AML-193 (cell line): ENCODE measurements around the gene MLLT1.
A peak's percentile ranks its signal among the peaks of the same experiment; 100 is the strongest.

Experiments used
- DNase-seq, 2 experiments: peaks; one replicate each; lab custom pipeline; 2025; lab: John Stamatoyannopoulos, UW

MLLT1 gene

GRCh38 chr19:6209233-6209632, 70.5 kb downstream of the MLLT1 start:
- DNase-seq: no peak

DNA sequence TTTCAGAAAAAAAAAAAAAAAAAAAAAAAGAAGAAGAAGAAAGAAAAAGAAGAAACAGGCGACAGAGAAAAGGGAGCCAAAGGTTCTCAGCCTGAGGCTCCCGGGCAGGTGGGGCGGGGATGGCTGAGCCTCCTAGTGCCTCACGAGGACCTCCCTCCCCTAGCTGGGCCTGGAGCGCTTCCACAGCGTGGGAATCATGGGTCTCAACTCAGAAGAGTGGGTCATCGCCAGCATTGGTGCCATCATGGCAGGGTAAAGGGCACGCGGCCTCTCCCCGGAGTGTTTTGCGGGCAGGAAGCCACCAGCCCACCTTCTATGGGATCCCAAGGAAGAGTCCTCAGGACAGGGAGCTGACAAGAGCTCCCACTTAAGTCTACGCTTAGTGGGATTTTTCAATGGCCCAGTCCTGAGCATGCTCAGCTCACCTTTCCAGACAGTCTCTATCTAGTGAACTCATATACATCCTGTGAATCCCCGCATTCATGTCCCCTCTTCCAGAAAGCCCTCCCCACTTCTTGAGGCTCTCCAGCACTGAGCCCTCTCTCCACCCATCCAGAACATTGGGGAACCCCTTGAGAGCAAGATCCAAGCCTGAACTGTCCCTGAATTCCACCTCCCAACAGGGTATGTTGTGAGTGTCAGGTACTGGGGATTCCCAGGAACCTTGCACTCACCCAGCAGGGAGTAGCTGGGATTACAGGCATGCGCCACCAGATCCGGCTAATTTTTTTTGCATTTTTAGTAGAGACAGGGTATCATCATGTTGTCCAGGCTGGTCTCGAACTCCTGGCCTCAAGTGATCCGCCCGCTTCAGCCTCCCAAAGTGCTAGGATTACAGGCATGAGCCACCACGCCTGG, 74.7 kb downstream of the MLLT1 start:
- DNase-seq: no peak

GRCh38 chr19:6204212-6204611, 75.6 kb downstream of the MLLT1 start:
- no peak for DNase-seq

DNA sequence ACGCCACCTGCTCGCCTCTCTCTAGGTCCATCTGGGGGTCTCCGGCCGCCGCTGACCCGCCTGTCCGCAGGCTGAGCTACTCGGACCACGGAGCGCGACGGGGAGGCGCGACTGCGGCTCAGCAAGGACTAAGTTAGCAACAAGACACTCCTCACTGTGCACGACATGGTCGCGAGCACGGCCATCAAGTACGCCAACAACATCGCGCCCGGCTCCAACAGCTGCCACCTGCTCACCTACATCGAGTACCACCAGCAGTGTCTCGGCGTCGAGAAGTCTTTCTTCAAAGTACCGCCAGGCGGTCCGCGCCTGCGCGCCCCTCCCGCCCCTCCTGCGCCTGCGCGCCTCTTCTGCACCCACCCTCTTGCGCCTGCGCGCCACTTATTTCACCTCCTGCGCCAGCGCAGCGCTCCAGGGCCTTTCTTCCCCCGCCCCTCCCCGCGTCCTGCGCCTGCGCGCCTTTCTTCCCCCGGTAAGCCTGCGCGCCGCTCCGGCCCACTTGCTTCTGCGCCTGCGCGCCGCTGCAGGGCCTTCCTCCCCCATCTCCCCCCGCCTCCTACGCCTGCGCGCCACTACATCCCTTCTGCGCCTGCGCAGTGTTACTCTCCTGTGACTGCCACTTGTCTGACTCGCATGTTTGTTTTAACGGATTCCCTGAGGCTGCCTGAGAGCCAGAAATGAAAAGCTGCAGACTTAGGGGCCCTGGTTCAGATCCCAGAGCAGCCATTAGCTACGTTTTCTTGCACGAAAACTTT, 80.4 kb downstream of the MLLT1 start:
- peak; percentile 100 for DNase-seq

- no peak for DNase-seq
Measured at GRCh38 chr19:6198896-6199239, 80.9 kb downstream of the MLLT1 start.

DNA sequence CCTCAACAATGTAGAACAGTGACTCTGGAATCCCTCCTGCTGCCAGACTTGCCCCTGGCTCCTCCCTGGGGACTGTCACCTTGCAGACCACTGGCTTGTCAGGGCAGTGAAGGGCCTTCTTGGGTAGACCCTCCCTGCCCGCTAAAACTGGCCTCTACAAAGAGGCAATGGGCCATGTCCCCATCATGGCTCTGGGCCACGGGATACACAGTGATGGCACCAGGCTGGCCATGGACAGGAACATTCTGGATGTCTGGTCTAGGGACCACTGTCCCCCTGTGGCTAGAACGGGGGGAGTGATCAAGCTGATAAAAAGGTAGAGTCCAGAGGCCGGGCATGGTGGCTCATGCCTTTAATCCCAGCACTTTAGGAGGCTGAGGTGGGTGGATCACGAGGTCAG, 83.4 kb downstream of the MLLT1 start:
- DNase-seq: no peak

- DNase-seq: no peak
Measured at GRCh38 chr19:6188811-6189210, 91.0 kb downstream of the MLLT1 start.

GRCh38 chr19:6187374-6187773, 92.4 kb downstream of the MLLT1 start:
- no peak for DNase-seq

DNA sequence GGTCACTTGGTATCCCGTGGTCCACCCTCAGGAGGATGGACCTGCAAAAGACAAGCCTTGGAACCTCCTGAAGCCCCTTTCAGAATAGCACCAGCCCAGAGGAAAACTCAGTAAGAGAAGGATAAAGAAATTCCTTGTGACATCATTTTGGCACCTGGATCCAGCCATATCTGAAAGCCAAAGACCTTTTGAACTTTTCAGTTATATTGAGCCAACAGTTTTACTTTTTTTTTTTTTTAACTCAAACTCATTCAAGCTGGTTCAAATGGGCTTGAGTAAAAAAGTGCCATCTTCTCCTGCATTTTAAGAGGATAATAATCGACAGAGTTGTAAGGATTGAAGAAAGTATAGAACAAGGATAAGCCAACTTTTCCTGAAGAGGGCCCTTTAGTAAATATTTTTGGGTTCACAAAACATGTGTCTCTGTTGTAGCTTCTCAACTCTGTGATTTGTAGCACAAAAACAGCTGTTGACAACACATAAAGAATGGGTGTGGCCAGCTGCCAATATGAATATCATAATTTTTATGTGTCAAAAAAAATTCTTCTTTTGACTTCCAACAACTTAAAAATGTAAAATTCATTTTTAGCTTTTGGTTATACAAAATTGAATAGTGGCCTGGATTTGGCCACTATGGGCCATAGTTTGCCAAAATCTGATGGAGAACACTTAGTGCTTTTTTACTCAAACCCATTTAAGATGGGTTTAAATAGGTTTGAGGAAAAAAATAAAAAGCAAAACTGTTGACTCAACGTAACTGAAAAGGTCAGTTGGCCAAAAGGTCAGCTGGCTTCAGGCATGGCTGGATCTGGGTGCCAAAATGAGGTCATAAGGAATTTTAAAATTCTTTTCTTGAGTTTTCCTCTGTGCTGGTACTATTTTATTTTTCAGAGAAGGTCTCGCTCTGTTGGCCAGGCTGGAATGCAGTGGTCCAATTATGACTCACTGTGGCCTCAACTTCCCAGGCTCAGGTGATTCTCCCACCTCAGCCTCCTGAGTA, 93.6 kb downstream of the MLLT1 start:
- DNase-seq: no peak

DNA sequence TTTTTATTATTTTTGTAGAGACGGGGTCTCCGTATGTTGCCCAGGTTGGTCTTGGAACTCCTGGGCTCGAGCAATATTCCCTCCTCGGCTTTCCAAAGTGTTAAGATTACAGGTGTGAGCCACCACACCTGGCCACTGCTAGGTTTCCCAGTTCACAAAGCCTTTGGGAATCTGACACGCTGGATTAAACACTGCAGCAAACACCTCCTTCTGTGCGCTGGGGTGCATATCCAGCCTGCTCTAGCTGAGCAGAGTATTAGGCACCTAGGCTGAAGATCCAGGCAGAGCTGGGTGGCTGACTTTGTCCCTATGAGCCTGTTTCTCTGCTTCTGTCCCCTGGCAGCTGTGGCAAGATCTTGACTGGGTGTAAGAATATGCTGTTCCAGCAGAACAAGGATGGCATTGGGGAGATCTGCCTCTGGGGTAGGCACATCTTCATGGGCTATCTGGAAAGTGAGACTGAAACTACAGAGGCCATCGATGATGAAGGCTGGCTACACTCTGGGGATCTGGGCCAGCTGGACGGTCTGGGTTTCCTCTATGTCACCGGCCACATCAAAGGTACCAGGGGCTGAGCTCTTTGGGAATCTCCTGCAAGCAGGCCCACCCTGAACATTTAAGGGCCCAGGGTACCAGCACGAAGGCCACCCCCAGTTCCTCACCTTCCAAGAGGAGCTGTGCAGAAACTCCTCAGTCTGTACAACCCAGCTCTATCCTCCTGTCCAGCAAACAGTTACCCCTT, 94.5 kb downstream of the MLLT1 start:
- no peak for DNase-seq

- no peak for DNase-seq
Measured at GRCh38 chr19:6181119-6181518, 98.7 kb downstream of the MLLT1 start.

DNA sequence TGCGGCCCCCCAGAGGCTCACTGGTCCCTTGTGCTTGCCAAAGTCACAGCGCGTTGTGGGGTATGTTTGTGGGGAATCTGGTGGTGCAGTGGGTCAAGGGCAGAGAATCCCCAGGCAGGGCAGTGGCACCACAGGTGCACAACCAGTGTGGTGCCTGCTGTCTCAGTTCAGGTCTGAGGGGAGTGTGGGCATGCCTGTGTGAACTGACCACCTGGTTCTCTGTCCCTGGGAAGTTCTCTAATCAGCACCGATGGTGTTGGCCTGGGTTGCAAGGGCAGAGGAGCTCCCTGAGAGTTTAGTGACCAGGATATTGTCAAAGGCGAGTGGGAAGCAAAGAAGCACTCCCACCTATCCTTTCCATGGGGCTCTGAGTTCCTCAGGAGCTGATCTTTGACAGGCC, 106.6 kb downstream of the MLLT1 start:
- DNase-seq: no peak

DNA sequence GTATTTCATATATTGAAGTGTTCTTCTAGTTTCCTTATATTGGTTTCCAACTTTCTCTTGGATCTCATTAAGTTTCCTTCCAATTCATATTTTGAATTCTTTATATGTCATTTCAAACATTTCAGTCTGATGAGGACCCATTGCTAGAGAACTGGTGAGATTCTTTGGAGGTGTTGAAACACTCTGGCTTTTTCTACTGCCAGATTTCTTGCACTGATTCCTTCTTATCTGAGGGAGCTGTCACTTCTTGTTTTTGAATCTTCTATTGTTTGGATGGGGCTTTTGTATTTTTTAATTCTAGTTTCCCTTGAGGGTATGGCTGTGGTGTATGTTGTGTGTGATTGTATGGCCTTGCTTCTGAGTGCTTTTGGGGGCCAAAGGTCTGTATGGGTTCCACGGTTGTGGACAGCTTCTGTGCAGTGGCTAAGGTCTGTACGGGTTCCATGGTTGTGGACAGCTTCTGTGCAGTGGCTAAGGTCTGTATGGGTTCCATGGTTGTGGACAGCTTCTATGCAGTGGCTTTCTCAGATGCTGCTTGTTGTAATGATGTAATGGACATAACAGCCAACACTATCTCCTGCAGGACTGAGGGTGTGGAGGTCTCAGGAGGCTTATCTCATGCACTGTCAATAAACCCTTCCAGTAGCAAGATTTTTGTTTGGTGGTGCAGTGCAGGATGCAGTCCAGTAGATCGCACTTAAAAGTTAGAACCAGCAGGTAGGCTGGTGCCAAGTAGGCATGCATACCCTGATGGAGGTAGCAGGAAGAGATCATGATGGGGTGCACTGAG, 107.5 kb downstream of the MLLT1 start:
- DNase-seq: no peak

GRCh38 chr19:6167115-6167514, 112.7 kb downstream of the MLLT1 start:
- no peak for DNase-seq

DNA sequence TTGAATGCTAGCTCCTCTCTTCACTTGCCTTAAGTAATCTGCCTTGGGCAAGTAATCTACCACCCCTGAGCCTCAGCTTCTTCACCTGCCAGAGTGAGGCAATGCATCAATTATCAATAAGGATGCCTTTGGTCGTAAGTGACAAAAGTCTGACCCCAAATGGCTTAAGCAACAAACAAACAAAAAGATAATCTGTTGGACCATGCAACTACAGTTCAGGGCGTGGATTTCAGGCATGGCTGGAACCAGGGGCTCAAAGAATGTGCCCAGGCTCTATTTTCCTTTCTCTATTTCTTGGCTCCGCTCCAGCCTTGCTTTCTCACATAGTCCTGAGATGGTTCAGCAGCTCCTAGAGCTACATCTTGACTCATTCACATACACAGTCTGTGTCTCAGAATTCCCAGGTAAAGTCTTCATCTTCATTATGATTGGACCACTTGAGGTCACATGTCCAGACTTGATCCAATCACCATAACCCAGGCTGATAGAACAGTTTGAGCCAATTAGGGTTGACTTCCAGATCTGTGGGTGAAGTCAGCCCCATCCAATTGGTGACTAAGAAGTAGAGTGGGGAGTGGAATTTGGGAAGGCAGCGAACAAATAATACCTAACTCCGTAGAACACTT, 114.8 kb downstream of the MLLT1 start:
- no peak for DNase-seq

DNA sequence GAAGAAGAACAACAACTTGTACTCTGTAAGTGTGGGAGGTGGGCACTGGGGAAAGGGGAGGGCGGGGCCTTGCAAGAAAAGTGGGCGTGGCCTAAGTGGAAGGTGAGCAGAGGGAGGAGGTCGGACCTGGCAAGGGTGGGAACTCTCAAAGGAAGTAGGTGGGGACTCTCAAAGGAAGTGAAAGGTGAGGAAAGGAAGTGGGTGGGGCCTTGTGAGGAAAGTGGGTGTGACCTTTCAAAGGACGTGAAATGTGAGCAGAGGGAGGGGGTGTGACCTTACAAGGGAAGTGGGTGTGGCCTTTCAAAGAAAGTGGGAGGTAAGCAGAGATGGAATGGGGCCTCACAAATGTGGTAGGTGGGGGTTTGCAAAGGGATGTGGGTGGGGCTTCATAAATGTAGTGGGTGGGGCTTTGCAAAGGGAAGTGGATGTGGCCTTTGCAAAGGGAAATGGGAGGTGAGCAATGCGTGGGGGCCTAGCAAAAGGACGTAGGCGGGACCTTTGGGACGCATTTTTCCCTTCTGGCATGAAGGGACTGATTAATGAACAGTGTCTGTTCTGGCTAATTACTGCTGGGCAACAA, 118.4 kb downstream of the MLLT1 start:
- peak; percentile 38 to 52 for DNase-seq
